WTC11 (cell line): ENCODE measurements around the gene ENTPD8.

Experiments
- CBFB ChIP-seq: sonication (generic); formaldehyde crosslinking; IDR thresholded peaks from 2 replicates; pipeline ENCODE4 v1.8.1; 2022; ENCODE audit warnings: mild to moderate bottlenecking, low read depth, missing genetic modification reagents
- CREM ChIP-seq: sonication (generic); formaldehyde crosslinking; IDR thresholded peaks from 2 replicates; pipeline ENCODE4 v1.8.1; 2022; ENCODE audit warnings: mild to moderate bottlenecking, missing genetic modification reagents, moderate library complexity
- IRF2 ChIP-seq: sonication (generic); formaldehyde crosslinking; IDR thresholded peaks from 2 replicates; pipeline ENCODE4 v1.8.0; 2022; ENCODE audit warnings: low read depth, missing genetic modification reagents, borderline replicate concordance
- NFYB ChIP-seq: sonication (generic); formaldehyde crosslinking; conservative IDR thresholded peaks from 2 replicates; pipeline ENCODE4 v1.8.0; 2022; ENCODE audit warnings: low read depth, missing genetic modification reagents
- TEAD4 ChIP-seq: sonication (generic); formaldehyde crosslinking; IDR thresholded peaks from 2 replicates; pipeline ENCODE4 v1.8.0; 2022; ENCODE audit warnings: mild to moderate bottlenecking, missing genetic modification reagents
- ZNF138 ChIP-seq: sonication (generic); formaldehyde crosslinking; conservative IDR thresholded peaks from 2 replicates; pipeline ENCODE4 v1.8.1; 2022; ENCODE audit warnings: mild to moderate bottlenecking, moderate library complexity, missing genetic modification reagents
- TF ChIP-seq, protein P1 (sequence below): fragments of 200-600 bp; IDR thresholded peaks from 2 replicates; pipeline ENCODE4 v1.8.0; 2022; ENCODE audit warnings: antibody characterized with exemption
- TF ChIP-seq, protein P2 (sequence below): sonication (generic); formaldehyde crosslinking; IDR thresholded peaks from 2 replicates; pipeline ENCODE4 v1.8.1; 2022; ENCODE audit warnings: mild to moderate bottlenecking, moderate library complexity, missing genetic modification reagents
- TF ChIP-seq, protein P3 (sequence below): sonication (generic); formaldehyde crosslinking; IDR thresholded peaks from 2 replicates; pipeline ENCODE4 v1.8.0; 2022; ENCODE audit warnings: mild to moderate bottlenecking, missing genetic modification reagents
- TF ChIP-seq, protein P4 (sequence below): sonication (generic); formaldehyde crosslinking; IDR thresholded peaks from 2 replicates; pipeline ENCODE4 v1.8.1; 2023; ENCODE audit warnings: mild to moderate bottlenecking, missing genetic modification reagents, moderate library complexity
- TF ChIP-seq, protein P5 (sequence below): sonication (generic); formaldehyde crosslinking; IDR thresholded peaks from 2 replicates; pipeline ENCODE4 v1.8.1; 2023; ENCODE audit warnings: mild to moderate bottlenecking, missing genetic modification reagents, borderline replicate concordance

DNA sequence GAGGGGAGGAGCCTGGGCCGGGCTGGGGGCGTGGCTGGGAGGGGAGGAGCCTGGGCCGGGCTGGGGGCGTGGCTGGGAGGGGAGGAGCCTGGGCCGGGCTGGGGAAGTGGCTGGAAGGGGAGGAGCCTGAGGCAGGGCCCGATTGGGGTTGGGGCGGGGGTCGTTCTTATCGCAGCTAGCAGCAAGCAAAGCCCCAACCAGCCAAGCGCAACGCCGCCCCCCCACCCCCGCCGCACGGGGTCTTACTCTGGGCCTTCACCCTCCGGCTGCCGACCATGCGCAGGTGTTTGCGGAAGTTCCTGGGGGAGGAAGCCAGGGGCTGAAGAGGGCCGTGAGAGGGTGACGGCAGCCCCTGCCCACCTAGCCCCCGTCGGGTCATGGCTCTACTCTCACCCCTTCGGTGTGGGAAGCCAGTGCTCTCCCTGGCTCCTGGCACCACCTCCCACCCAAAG is 13.0 kb upstream of the ENTPD8 start:
- TF ChIP-seq ZNF138 (CRISPR knock-in tag), result no peak
- no peak for TF ChIP-seq NFYB (CRISPR knock-in tag)
- TF ChIP-seq, protein P1, sequence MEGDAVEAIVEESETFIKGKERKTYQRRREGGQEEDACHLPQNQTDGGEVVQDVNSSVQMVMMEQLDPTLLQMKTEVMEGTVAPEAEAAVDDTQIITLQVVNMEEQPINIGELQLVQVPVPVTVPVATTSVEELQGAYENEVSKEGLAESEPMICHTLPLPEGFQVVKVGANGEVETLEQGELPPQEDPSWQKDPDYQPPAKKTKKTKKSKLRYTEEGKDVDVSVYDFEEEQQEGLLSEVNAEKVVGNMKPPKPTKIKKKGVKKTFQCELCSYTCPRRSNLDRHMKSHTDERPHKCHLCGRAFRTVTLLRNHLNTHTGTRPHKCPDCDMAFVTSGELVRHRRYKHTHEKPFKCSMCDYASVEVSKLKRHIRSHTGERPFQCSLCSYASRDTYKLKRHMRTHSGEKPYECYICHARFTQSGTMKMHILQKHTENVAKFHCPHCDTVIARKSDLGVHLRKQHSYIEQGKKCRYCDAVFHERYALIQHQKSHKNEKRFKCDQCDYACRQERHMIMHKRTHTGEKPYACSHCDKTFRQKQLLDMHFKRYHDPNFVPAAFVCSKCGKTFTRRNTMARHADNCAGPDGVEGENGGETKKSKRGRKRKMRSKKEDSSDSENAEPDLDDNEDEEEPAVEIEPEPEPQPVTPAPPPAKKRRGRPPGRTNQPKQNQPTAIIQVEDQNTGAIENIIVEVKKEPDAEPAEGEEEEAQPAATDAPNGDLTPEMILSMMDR, result no peak
- TF ChIP-seq, protein P2, sequence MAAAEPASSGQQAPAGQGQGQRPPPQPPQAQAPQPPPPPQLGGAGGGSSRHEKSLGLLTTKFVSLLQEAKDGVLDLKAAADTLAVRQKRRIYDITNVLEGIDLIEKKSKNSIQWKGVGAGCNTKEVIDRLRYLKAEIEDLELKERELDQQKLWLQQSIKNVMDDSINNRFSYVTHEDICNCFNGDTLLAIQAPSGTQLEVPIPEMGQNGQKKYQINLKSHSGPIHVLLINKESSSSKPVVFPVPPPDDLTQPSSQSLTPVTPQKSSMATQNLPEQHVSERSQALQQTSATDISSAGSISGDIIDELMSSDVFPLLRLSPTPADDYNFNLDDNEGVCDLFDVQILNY (CRISPR knock-in tag), result no peak
- TF ChIP-seq, protein P3, sequence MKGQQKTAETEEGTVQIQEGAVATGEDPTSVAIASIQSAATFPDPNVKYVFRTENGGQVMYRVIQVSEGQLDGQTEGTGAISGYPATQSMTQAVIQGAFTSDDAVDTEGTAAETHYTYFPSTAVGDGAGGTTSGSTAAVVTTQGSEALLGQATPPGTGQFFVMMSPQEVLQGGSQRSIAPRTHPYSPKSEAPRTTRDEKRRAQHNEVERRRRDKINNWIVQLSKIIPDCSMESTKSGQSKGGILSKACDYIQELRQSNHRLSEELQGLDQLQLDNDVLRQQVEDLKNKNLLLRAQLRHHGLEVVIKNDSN (CRISPR knock-in tag), result no peak
- TF ChIP-seq IRF2 (CRISPR knock-in tag), result no peak
- no peak for TF ChIP-seq CBFB (CRISPR knock-in tag)
- TF ChIP-seq, protein P4, sequence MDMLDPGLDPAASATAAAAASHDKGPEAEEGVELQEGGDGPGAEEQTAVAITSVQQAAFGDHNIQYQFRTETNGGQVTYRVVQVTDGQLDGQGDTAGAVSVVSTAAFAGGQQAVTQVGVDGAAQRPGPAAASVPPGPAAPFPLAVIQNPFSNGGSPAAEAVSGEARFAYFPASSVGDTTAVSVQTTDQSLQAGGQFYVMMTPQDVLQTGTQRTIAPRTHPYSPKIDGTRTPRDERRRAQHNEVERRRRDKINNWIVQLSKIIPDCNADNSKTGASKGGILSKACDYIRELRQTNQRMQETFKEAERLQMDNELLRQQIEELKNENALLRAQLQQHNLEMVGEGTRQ (CRISPR knock-in tag), result no peak
- TF ChIP-seq TEAD4 (CRISPR knock-in tag), result no peak
- TF ChIP-seq, protein P5, sequence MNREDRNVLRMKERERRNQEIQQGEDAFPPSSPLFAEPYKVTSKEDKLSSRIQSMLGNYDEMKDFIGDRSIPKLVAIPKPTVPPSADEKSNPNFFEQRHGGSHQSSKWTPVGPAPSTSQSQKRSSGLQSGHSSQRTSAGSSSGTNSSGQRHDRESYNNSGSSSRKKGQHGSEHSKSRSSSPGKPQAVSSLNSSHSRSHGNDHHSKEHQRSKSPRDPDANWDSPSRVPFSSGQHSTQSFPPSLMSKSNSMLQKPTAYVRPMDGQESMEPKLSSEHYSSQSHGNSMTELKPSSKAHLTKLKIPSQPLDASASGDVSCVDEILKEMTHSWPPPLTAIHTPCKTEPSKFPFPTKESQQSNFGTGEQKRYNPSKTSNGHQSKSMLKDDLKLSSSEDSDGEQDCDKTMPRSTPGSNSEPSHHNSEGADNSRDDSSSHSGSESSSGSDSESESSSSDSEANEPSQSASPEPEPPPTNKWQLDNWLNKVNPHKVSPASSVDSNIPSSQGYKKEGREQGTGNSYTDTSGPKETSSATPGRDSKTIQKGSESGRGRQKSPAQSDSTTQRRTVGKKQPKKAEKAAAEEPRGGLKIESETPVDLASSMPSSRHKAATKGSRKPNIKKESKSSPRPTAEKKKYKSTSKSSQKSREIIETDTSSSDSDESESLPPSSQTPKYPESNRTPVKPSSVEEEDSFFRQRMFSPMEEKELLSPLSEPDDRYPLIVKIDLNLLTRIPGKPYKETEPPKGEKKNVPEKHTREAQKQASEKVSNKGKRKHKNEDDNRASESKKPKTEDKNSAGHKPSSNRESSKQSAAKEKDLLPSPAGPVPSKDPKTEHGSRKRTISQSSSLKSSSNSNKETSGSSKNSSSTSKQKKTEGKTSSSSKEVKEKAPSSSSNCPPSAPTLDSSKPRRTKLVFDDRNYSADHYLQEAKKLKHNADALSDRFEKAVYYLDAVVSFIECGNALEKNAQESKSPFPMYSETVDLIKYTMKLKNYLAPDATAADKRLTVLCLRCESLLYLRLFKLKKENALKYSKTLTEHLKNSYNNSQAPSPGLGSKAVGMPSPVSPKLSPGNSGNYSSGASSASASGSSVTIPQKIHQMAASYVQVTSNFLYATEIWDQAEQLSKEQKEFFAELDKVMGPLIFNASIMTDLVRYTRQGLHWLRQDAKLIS (CRISPR knock-in tag), result no peak
- TF ChIP-seq CREM (CRISPR knock-in tag), result no peak
